PFSK-1 (cell line): Measurements from ENCODE around the gene TPPP3.

Experiments
- FOXP2 ChIP-seq: optimal IDR thresholded peaks from 2 replicates; pipeline ENCODE3; 2011; ENCODE audit warnings: borderline replicate concordance, control low read depth, inconsistent platforms; ENCODE audit not compliant: insufficient read depth; ENCODE audit errors: extremely low read length, extremely low read depth
- POLR2AphosphoS5 ChIP-seq: IDR thresholded peaks from 2 replicates; pipeline ENCODE4 v1.6.1; 2012; ENCODE audit warnings: low read depth, mild to moderate bottlenecking, control low read depth, low read length, moderate library complexity
- SIN3A ChIP-seq: IDR thresholded peaks from 2 replicates; pipeline ENCODE4 v1.6.1; 2012; ENCODE audit warnings: mild to moderate bottlenecking, low read length, moderate library complexity, borderline replicate concordance; ENCODE audit not compliant: insufficient read depth
- TAF1 ChIP-seq: IDR thresholded peaks from 2 replicates; pipeline ENCODE4 v1.6.1; 2012; ENCODE audit warnings: low read length, control low read depth, borderline replicate concordance; ENCODE audit not compliant: insufficient read depth
- TF ChIP-seq, protein P1 (sequence below), 2 experiments: IDR thresholded peaks; 2 replicates each; pipeline versions ENCODE4 v1.6.1 to v1.8.0; 2011 to 2012; ENCODE audit warnings: low read depth in 2 of 2, low read length in 2 of 2, control low read depth in 1 of 2, inconsistent platforms in 1 of 2, mild to moderate bottlenecking in 1 of 2, moderate library complexity in 1 of 2; ENCODE audit not compliant: insufficient read depth in 1 of 2

DNA sequence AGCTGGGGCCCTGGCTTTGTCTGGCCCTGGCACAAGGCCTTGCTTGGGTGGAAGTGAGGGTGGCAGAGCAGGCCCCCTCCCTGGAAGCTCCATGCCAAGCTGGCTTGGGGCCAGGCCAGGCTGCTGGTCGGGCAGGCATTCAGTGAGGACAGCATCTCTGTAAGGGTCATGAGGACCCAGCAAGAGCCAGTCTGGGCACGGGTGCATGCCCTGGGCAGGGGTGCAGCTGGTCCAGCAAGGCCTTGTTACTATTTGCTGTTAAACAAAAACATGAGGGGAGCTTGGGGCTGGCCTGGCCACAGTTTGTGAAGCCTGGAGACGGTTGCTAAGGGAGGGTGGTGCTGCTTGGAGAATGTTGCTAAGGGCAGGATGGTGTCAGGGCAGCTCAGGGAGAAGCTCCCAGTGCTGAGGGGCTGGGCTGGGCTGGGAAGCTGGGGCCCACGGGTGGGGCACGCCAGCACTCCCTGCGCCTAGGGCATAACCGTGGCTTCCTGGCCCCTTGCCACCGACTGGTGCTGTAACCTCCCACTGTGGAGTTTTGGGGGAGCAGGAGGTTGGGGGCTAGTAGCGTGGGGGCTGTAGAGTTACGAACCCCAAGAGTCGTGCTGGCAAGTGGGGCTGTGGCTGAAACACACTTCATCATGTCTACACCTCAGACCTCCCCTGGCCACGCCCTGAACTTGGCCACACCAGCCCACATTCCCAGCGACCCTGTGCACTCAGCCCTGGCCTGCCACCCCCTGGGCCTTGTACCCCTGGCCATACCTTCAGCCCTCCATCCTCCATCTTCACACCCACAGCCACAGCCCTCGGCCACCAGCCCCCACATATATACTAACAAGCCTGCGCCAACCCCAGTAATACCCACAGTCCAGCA lies 1.6 kb downstream of the TPPP3 start:
- no peak for TF ChIP-seq SIN3A
- TF ChIP-seq POLR2AphosphoS5 = no peak
- TF ChIP-seq TAF1 = no peak
- TF ChIP-seq, protein P1, sequence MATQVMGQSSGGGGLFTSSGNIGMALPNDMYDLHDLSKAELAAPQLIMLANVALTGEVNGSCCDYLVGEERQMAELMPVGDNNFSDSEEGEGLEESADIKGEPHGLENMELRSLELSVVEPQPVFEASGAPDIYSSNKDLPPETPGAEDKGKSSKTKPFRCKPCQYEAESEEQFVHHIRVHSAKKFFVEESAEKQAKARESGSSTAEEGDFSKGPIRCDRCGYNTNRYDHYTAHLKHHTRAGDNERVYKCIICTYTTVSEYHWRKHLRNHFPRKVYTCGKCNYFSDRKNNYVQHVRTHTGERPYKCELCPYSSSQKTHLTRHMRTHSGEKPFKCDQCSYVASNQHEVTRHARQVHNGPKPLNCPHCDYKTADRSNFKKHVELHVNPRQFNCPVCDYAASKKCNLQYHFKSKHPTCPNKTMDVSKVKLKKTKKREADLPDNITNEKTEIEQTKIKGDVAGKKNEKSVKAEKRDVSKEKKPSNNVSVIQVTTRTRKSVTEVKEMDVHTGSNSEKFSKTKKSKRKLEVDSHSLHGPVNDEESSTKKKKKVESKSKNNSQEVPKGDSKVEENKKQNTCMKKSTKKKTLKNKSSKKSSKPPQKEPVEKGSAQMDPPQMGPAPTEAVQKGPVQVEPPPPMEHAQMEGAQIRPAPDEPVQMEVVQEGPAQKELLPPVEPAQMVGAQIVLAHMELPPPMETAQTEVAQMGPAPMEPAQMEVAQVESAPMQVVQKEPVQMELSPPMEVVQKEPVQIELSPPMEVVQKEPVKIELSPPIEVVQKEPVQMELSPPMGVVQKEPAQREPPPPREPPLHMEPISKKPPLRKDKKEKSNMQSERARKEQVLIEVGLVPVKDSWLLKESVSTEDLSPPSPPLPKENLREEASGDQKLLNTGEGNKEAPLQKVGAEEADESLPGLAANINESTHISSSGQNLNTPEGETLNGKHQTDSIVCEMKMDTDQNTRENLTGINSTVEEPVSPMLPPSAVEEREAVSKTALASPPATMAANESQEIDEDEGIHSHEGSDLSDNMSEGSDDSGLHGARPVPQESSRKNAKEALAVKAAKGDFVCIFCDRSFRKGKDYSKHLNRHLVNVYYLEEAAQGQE (IDR thresholded peaks at IDR 0.05; ENCODE audit: insufficient read depth in 1 of 2, low read depth in 2 of 2, low read length in 2 of 2) = no peak
- no peak for TF ChIP-seq FOXP2
